ENCODE data around the gene TPSAB1.

- TF ChIP-seq POLR2A (IDR thresholded peaks at IDR 0.05) (no peak), POLR2AphosphoS5 (IDR thresholded peaks at IDR 0.05) (no peak), CTCF (IDR thresholded peaks at IDR 0.05) (no peak)
Measured at GRCh38 chr16:1289477-1289866, 49.0 kb downstream of the TPSAB1 start.
